Measurements from ENCODE around the gene VKORC1L1. TPM values are rescaled to one million over a fixed set of nuclear protein-coding genes. Genes with fewer than 3 reads are reported as not detected.
A peak's percentile ranks its signal among the peaks of the same experiment; 100 is the strongest.
"Not testable (repeated sequence)": the region's sequence is repeated elsewhere in the genome, so short reads cannot be mapped to it uniquely, and the experiment has no call there.

VKORC1L1 gene
- total RNA-seq, 1 donor from 2014 or later: 31.7 TPM

DNA sequence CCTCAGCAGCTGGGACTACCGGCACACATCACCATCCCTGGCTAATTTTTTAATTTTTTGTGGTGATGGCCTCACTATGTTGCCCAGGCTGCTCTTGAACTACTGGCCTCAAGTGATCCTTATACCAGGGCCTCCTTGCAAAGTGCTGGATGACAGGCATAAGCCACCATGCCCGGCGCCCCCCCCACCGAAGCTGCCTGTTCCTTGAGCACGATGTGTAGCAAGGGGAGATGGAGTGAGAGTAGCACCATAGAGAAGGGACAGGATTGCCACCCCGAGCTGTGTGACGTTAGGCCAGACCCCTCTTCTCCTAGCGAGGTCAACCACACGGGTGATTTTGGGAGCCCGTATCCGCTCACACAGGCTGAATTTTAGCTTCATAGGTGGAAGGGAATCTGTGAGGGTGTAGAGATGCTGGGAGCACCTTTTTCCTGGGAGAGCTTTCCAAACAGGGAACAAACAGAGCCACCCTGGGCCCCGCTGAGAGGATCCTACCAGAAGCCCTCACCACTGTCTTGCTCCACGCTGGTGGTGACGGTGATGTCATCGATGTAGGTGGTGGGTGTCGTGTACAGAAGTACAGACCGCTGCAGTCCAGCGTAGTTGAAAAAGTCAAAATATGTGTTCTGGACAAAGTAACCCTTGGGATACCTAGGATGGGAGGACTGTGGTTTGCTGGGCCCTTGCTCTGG lies 106.2 kb downstream of the VKORC1L1 start:
- no peak for DNase-seq

- DNase-seq: no peak
These were observed 107.0 kb downstream of the VKORC1L1 start for GRCh38 chr7:65979583-65980477.

DNA sequence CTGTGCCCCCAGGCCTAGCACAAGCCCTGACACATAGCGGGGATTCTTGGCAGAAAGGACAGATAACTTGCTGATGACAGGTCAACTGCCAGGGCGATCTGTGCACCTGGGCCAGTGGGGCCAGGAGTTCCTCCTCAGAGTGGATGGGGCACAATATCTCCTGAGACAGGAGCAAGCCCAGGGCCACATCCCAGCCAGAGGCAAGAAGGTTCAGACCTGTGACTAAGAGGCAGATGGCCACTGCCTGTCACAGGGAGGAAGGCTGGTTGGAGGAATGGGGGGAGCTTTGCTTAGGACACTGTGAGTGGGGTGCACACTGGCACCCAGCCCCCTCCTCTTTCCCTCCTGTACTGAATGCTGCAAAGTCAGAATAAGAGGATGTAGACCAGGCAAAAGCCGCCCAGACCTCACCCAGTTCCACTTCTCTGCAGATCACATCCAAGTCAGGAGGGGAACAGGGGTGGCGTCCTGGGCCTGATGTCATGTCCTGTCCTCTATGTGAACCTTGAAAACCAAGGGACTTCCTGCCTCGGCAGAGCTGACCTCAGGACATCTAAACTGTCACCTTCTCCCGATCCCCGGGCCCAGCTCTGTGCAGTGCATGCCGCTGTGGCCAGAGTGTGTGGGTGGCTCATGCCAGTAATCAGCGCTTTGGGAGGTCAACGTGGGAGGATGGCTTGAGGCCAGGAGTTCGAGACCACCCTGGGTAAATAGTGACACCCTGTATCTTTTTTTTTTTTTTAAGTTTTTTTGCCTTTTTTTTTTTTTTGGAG lies 107.8 kb downstream of the VKORC1L1 start:
- DNase-seq: no peak

DNA sequence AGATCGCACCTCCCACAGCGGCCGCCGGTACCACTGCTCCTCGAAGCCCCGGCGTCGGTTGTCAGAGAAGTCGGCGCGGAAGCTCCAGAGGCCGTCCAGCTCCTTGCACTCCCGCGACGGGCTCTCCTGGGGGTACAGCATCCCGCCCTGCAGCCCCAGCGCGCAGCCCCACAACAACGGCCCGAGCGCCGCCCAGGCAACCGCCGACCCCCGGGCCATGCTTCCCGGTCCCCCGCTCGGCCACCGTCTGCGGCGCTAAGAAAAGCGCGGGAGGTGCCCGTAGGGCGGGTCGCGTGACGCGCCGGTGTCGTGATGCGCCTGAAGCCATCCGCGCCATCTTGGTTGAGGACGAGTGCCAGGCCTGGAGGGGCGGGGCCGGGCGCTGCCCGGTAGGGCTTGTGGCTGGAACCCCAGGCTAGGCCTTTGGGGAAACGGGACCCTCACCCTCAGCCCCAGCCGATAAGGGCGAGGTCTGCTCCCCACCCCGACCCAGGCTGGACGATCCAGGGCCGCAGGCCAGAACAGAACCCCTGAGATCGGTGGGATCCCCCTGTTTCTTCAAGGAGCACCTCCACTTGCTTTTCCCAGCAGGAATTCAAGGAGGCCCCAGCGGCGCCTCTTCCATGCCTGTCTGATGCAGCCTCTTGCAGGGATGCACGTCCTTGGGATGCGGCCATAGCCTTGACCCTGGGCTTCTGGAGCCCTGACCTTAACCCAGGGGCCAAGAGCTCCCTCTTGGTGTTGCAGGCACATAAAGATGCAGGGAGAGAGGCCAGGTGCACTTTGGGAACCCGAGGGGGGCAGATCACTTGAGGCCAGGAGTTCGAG lies 109.3 kb downstream of the VKORC1L1 start, which contains the start of gene GUSB:
GUSB (minus strand) TSS at position 249 of the 828 bp plus-strand sequence; CDS start at position 219, 30 bp downstream.
- peak; percentile 88 for DNase-seq

GRCh38 chr7:65983965-65984658 lies 111.2 kb downstream of the VKORC1L1 start:
- no peak for DNase-seq

GRCh38 chr7:65988084-65988483 lies 115.2 kb downstream of the VKORC1L1 start:
- no peak for DNase-seq

- not testable (repeated sequence) for DNase-seq
These were observed 115.6 kb downstream of the VKORC1L1 start for GRCh38 chr7:65988503-65988902.

DNA sequence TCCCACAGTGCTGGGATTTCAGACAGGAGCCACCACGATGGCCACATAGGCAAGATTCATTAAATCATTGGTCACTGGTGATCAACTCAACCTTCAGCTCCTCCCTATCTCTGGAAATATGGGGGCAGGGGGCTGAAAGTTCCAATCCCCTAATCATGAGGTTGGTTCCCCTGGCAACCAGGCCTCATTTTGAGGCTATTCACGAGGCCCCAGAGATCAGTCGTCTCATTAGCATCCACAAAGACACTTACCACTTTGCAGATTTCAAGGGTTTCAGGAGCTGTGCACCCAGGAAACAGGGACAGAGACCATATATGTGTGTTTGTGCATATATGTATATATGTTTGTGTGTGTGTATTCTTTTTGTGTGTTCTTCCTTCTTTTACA lies 116.8 kb downstream of the VKORC1L1 start:
- no peak for DNase-seq

DNA sequence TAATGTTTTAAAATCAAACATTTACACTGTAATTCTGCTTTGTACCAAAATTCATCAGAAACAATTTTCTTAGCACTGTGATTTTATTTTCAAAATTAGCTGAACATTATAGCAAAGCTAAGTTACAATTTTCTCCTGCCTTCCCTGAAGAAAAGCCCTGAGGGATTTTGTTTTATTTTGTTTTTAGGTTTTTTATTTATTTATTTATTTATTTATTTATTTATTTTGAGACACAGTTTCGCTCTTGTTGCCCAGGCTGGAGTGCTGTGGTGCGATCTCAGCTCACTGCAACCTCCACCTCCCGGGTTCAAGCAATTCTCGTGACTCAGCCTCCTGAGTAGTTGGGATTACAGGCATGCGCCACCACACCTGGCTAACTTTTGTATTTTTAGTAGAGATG lies 119.0 kb downstream of the VKORC1L1 start:
- DNase-seq: not testable (repeated sequence)

DNA sequence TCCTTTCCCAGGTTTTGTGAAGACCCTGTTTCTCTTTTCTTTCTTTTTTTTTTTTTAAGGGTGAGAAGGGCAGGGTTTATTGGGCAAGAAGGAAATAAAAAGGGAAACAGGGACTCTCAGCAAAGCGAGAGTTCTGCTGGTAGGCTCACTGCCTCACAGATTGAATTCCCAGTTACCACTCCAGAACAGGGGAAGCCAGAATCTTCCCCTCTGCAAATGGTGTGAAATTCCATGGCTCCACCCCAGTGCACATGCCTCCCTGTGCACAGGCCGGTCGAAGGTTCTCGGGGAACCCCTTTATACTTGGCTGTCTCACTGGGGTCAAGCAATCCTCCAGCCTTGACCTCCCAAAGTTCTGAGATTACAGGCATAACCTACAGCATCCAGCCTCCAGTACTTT lies 119.7 kb downstream of the VKORC1L1 start:
- DNase-seq: no peak

GRCh38 chr7:65994984-65995383 lies 122.1 kb downstream of the VKORC1L1 start:
- not testable (repeated sequence) for DNase-seq

- not testable (repeated sequence) for DNase-seq
These were observed 128.0 kb downstream of the VKORC1L1 start for GRCh38 chr7:66000823-66001417.

GRCh38 chr7:66005115-66005671 lies 132.3 kb downstream of the VKORC1L1 start:
- DNase-seq: not testable (repeated sequence)

- DNase-seq: no peak
These were observed 134.4 kb downstream of the VKORC1L1 start for GRCh38 chr7:66007232-66007631.

Small RNA genes lying within 50 kb of the gene (small RNA-seq; reads per million reads assigned to genes)
- gene AC073261.1: not detected
- gene RNU6-973P: not detected

Other genes starting within 250 kb of the VKORC1L1 start
- gene GUSB, start 109.1 kb downstream of the VKORC1L1 start, total RNA-seq: 21.2 TPM
- 4.5 TPM for gene ASL, start 202.7 kb downstream of the VKORC1L1 start, total RNA-seq
- 52.4 TPM for gene CRCP, start 241.8 kb downstream of the VKORC1L1 start, total RNA-seq

Data from occipital lobe (tissue), 3 donors.